H1 (cell line): ENCODE data around the gene PSORS1C2. TPM values are rescaled to one million over a fixed set of nuclear protein-coding genes. Genes with fewer than 3 reads are reported as not detected.

Experiments
- CTCF ChIA-PET: fragments of 300-600 bp; sonication (Branson Sonifier 250); formaldehyde crosslinking; loops from one replicate; lab custom pipeline; 2021; ENCODE audit not compliant: partially characterized antibody; lab: Charles Lee
- POLR2A ChIA-PET: fragments of 300-600 bp; sonication (Branson Sonifier 250); formaldehyde crosslinking; loops from one replicate; lab custom pipeline; 2021; ENCODE audit warnings: inconsistent platforms; ENCODE audit not compliant: partially characterized antibody; lab: Charles Lee
- DNase-seq, 2 experiments: peaks; one replicate each; pipeline versions ENCODE4 v3.0.0 to v3.0.0-alpha.2; 2010 to 2022; ENCODE audit warnings: low spot score in 2 of 2, low read depth in 1 of 2, mixed read lengths in 1 of 2
- FAIRE-seq: peaks from 2 replicates; lab custom pipeline; 2011; peaks lifted over from hg19 to GRCh38; lab: Jason Lieb, UNC
- H2AFZ ChIP-seq: 2 replicates; pipeline ENCODE4 v1.8.1; 2012; ENCODE audit warnings: low read length, inconsistent platforms
- H2AK5ac ChIP-seq: 2 replicates; pipeline ENCODE4 v1.6.1; 2013; ENCODE audit warnings: low read depth, low read length
- H2BK120ac ChIP-seq: replicated peaks from 2 replicates; pipeline ENCODE3; 2013; ENCODE audit warnings: low read depth, low read length, inconsistent platforms
- H2BK12ac ChIP-seq: 2 replicates; pipeline ENCODE4 v1.6.1; 2013; ENCODE audit warnings: low read depth, low read length
- H2BK15ac ChIP-seq: 2 replicates; pipeline ENCODE4 v1.6.1; 2013; ENCODE audit warnings: low read length
- H2BK20ac ChIP-seq: 2 replicates; pipeline ENCODE4 v1.6.1; 2013; ENCODE audit warnings: low read length
- H2BK5ac ChIP-seq: 2 replicates; pipeline ENCODE4 v1.6.1; 2013; ENCODE audit warnings: low read depth, low read length
- H3K14ac ChIP-seq: 2 replicates; pipeline ENCODE4 v1.6.1; 2013; ENCODE audit warnings: inconsistent platforms; ENCODE audit not compliant: insufficient read length
- H3K18ac ChIP-seq: 2 replicates; pipeline ENCODE4 v1.6.1; 2013; ENCODE audit warnings: low read length; ENCODE audit errors: extremely low read depth
- H3K23ac ChIP-seq: 2 replicates; pipeline ENCODE4 v1.6.1; 2013; ENCODE audit warnings: inconsistent platforms; ENCODE audit not compliant: insufficient read length
- H3K23me2 ChIP-seq: 2 replicates; pipeline ENCODE4 v1.6.1; 2013; ENCODE audit warnings: low read depth, low read length
- H3K27ac ChIP-seq: 2 replicates; pipeline ENCODE4 v1.6.1; 2011; ENCODE audit warnings: low read depth, low read length, inconsistent platforms
- H3K27me3 ChIP-seq, 4 experiments: replicated peaks in 1 of 4; 1 replicate in 1 of 4; 2 replicates in 3 of 4; pipeline versions ENCODE4 v1.6.1 to v1.8.1; 2011 to 2013; ENCODE audit warnings: low read length in 3 of 4, mild to moderate bottlenecking in 3 of 4, inconsistent platforms in 2 of 4, mixed read lengths in 2 of 4, moderate library complexity in 1 of 4; ENCODE audit not compliant: control insufficient read depth in 3 of 4, insufficient read depth in 3 of 4; ENCODE audit errors: extremely low read depth in 1 of 4
- H3K36me3 ChIP-seq, 4 experiments: 2 replicates each; pipeline versions ENCODE4 v1.6.1 to v1.8.1; 2011 to 2013; ENCODE audit warnings: mild to moderate bottlenecking in 4 of 4, low read length in 3 of 4, moderate library complexity in 2 of 4, control low read depth in 1 of 4, inconsistent platforms in 1 of 4; ENCODE audit not compliant: insufficient read depth in 4 of 4, control insufficient read depth in 2 of 4
- H3K4ac ChIP-seq: replicated peaks from 2 replicates; pipeline ENCODE3; 2013; ENCODE audit warnings: low read length, low read depth, mixed read lengths, inconsistent platforms; ENCODE audit not compliant: insufficient read length
- H3K4me1 ChIP-seq, 4 experiments: replicated peaks in 1 of 4; 1 replicate in 1 of 4; 2 replicates in 3 of 4; pipeline versions ENCODE4 v1.6.1 to v1.8.1; 2011 to 2013; ENCODE audit warnings: low read length in 3 of 4, inconsistent platforms in 2 of 4, mixed read lengths in 1 of 4; ENCODE audit not compliant: insufficient read depth in 4 of 4, control insufficient read depth in 3 of 4
- H3K4me2 ChIP-seq, 2 experiments: 2 replicates each; pipeline versions ENCODE4 v1.6.1 to v1.8.1; 2011 to 2013; ENCODE audit warnings: low read depth in 2 of 2, low read length in 2 of 2, control low read depth in 1 of 2, inconsistent platforms in 1 of 2, mild to moderate bottlenecking in 1 of 2; ENCODE audit not compliant: insufficient read depth in 1 of 2
- H3K4me3 ChIP-seq, 4 experiments: fragments of 200-600, 300-600 bp in 1 of 4; sonication (generic), shearing (Covaris generic), sonication (Bioruptor Twin) in 1 of 4; 2 replicates each; pipeline versions ENCODE4 v1.5.1 to v1.8.1; 2011 to 2016; ENCODE audit warnings: low read length in 4 of 4, low read depth in 3 of 4, control low read depth in 2 of 4, inconsistent platforms in 2 of 4, mild to moderate bottlenecking in 2 of 4, mixed read lengths in 1 of 4, moderate library complexity in 1 of 4; ENCODE audit not compliant: insufficient read depth in 2 of 4; ENCODE audit errors: extremely low read depth in 1 of 4
- H3K56ac ChIP-seq: replicated peaks from 2 replicates; pipeline ENCODE3; 2013; ENCODE audit warnings: low read depth, mild to moderate bottlenecking, mixed read lengths, low read length, inconsistent platforms; ENCODE audit not compliant: insufficient read length
- H3K79me1 ChIP-seq: 2 replicates; pipeline ENCODE4 v1.6.1; 2013; ENCODE audit warnings: low read depth, low read length, control low read depth
- H3K79me2 ChIP-seq, 2 experiments: 2 replicates each; pipeline versions ENCODE4 v1.6.1 to v1.8.1; 2012 to 2013; ENCODE audit warnings: low read length in 2 of 2, mild to moderate bottlenecking in 2 of 2, inconsistent platforms in 1 of 2; ENCODE audit not compliant: insufficient read depth in 2 of 2, control insufficient read depth in 1 of 2
- H3K9ac ChIP-seq, 4 experiments: replicated peaks in 1 of 4; 1 replicate in 1 of 4; 2 replicates in 3 of 4; pipeline versions ENCODE4 v1.6.1 to v1.8.1; 2011 to 2013; ENCODE audit warnings: low read depth in 3 of 4, low read length in 3 of 4, control low read depth in 2 of 4, mild to moderate bottlenecking in 2 of 4, moderate library complexity in 2 of 4, inconsistent platforms in 1 of 4; ENCODE audit errors: extremely low read depth in 1 of 4
- H3K9me3 ChIP-seq, 2 experiments: 2 replicates each; pipeline versions ENCODE4 v1.6.1 to v1.8.1; 2012 to 2013; ENCODE audit warnings: mild to moderate bottlenecking in 2 of 2, moderate library complexity in 2 of 2, control low read depth in 1 of 2, inconsistent platforms in 1 of 2, low read depth in 1 of 2, low read length in 1 of 2, mixed read lengths in 1 of 2; ENCODE audit not compliant: insufficient read depth in 2 of 2
- H4K20me1 ChIP-seq, 2 experiments: replicated peaks in 1 of 2; 2 replicates each; pipeline versions ENCODE3 to v1.8.1; 2011 to 2013; ENCODE audit warnings: inconsistent platforms in 2 of 2, low read length in 2 of 2, mild to moderate bottlenecking in 1 of 2; ENCODE audit not compliant: insufficient read depth in 2 of 2, control insufficient read depth in 1 of 2
- H4K5ac ChIP-seq: 2 replicates; pipeline ENCODE4 v1.6.1; 2013; ENCODE audit warnings: low read length, low read depth, mixed read lengths, inconsistent platforms; ENCODE audit not compliant: insufficient read length
- H4K8ac ChIP-seq: 2 replicates; pipeline ENCODE4 v1.8.0; 2013; ENCODE audit warnings: mild to moderate bottlenecking, moderate library complexity, low read length, inconsistent platforms; ENCODE audit not compliant: insufficient read depth; ENCODE audit errors: extremely low read depth
- H4K91ac ChIP-seq: replicated peaks from 2 replicates; pipeline ENCODE3; 2013; ENCODE audit warnings: low read length, mixed read lengths, inconsistent platforms; ENCODE audit not compliant: insufficient read length
- BACH1 ChIP-seq: IDR thresholded peaks from 2 replicates; pipeline ENCODE4 v1.6.1; 2012; ENCODE audit warnings: low read length, improper control_type of control experiment
- RAD21 ChIP-seq, 2 experiments: IDR thresholded peaks in 1 of 2; conservative IDR thresholded peaks in 1 of 2; 2 replicates each; pipeline ENCODE4 v1.6.1; 2011; ENCODE audit warnings: low read depth in 2 of 2, low read length in 2 of 2, improper control_type of control experiment in 1 of 2, inconsistent platforms in 1 of 2, mild to moderate bottlenecking in 1 of 2, moderate library complexity in 1 of 2
- RNF2 ChIP-seq: fragments of 200-900, 300-1000 bp; sonication (generic); IDR thresholded peaks from 2 replicates; pipeline ENCODE4 v1.7.1; 2016; ENCODE audit warnings: borderline replicate concordance, low read depth, mild to moderate bottlenecking, antibody characterized with exemption, low read length; ENCODE audit not compliant: poor library complexity, severe bottlenecking; ENCODE audit errors: missing control alignments
- TCF12 ChIP-seq: IDR thresholded peaks from 2 replicates; pipeline ENCODE4 v1.6.1; 2011; ENCODE audit warnings: low read depth, mild to moderate bottlenecking, low read length
- WGBS, 2 experiments: shearing (Covaris generic) in 1 of 2; methylation state at CpG; one replicate each; pipeline versions ENCODE4 v1.1.6 to v1.1.7; 2013 to 2015; ENCODE audit warnings: low lambda C conversion rate in 2 of 2, mixed read lengths in 2 of 2, inconsistent platforms in 1 of 2, low coverage in 1 of 2, missing lambda C conversion rate in 1 of 2; ENCODE audit not compliant: insufficient replicate concordance in 2 of 2, insufficient coverage in 1 of 2, insufficient read length in 1 of 2; ENCODE audit errors: extremely low coverage in 1 of 2, missing lambda C conversion rate in 1 of 2; 5-methylcytosine and 5-hydroxymethylcytosine counted together
- polyA plus RNA-seq, 7 experiments: library from polyadenylated mRNA; depleted of rRNA in 3 of 7; stranded (reverse) in 5 of 7; unstranded in 2 of 7; fragments of >200 nt in 5 of 7; fragments of 200-250 nt in 2 of 7; gene quantifications; 1 replicate in 5 of 7; 2 replicates in 1 of 7; 4 replicates in 1 of 7; pipeline versions ENCODE4 v1.2.1 to v1.2.3, GENCODE V29; 2011 to 2013; ENCODE audit warnings: missing spikeins in 2 of 7, mixed read lengths in 2 of 7
- total RNA-seq: library from RNA; stranded (reverse); fragmentation: NEBNext Ultra II Directional; extraction: Animal tissue kit (Norgen Biotek cat#: 25700); gene quantifications from 2 replicates; pipeline ENCODE4 v1.2.1, GENCODE V29; 2021
- TF ChIP-seq, protein P1 (sequence below), 3 experiments: IDR thresholded peaks; 1 replicate in 2 of 3; 2 replicates in 1 of 3; pipeline versions ENCODE4 v1.5.1 to v1.6.1; 2011; ENCODE audit warnings: low read length in 3 of 3, mild to moderate bottlenecking in 3 of 3, inconsistent platforms in 2 of 3, low read depth in 1 of 3, moderate library complexity in 1 of 3; ENCODE audit not compliant: insufficient read depth in 1 of 3; ENCODE audit errors: control extremely low read depth in 1 of 3
- TF ChIP-seq, protein P2 (sequence below): IDR thresholded peaks from 2 replicates; pipeline ENCODE4 v1.6.1; 2012; ENCODE audit warnings: inconsistent platforms

PSORS1C2 gene
- total and polyA plus RNA-seq, 2 of the 8 experiments (the other 6 are each of a cell fraction or from before 2014, with no cell fraction given), result 0.11 TPM; not detected in 1

DNA sequence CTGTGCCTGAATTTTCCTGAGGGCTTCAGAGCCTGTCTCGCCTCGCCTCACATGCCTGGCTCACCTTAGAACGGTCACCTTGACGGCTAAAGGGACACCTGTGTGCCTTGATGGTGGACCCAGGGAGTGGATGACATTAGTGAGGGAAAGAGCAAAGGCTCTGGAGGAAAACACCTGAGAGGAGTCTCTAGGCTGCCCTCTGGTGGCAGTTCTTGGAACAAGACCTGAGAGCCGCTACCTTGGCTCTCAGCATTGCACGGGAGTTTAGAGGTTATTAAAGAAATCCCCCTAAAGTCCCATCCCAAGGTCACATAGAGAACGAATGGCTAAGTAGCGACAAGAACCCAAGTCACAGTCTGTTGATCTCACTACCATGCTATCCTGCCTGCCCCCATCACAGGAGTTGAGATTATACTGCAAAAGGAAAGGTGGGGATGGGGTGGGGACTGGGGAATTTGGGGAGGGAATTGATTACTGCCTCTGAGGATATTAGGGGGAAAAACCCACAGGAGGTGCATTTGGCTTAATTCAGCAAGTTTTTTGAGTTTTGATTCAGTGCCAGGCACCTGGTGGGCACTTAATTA is 10.7 kb downstream of the PSORS1C2 start:
- ChIA-PET CTCF (interaction anchor here (0.7 to 13.5 kb wide), 25 partner anchors 13 to 554 kb away, joined by 3 to 187 read pairs (median 4); partner anchors contain the start of genes C6orf15, PSORS1C1, PSORS1C2 and TCF19), POLR2A (interaction anchor here (0.9 to 68.5 kb wide), 3 partner anchors 12 to 239 kb away, joined by 3 to 2251 read pairs (median 4); partner anchors contain the start of genes CCHCR1, POU5F1, PSORS1C2 and TCF19)
- no peak overlapping the region for H3K4me3 ChIP-seq
- peak overlapping the region; percentile 25 for H4K91ac ChIP-seq
- peak; percentile 81 for FAIRE-seq
- H3K9me3 ChIP-seq, result no peaks in the 10 kb centered on the region
- H3K23ac ChIP-seq, result no peak overlapping the region
- H3K23me2 ChIP-seq, result no peaks in the 10 kb centered on the region
- H2AK5ac ChIP-seq, result no peak overlapping the region
- H2BK20ac ChIP-seq, result 0 out of 2 replicates have a peak overlapping the region, but pooled peaks have one; percentile 9
- H3K79me2 ChIP-seq, result no peaks in the 10 kb centered on the region
- H2BK120ac ChIP-seq, result no peak overlapping the region
- no peak overlapping the region; the same call in 1 of the 2 replicates for H4K8ac ChIP-seq
- peak overlapping the region; percentile 100; the same call in 1 of the 2 replicates for H2BK15ac ChIP-seq
- H3K9ac ChIP-seq, result no peak overlapping the region
- no peak overlapping the region for H3K4ac ChIP-seq
- H3K27ac ChIP-seq, result no peak overlapping the region
- no peaks in the 10 kb centered on the region; a peak in 1 of 7 replicates for H3K27me3 ChIP-seq
- peaks cover 0 to 3% (median 3%) of the 10 kb centered on the region in 4 experiments; a peak in 3 of 7 replicates for H3K4me1 ChIP-seq
- TF ChIP-seq, protein P1, sequence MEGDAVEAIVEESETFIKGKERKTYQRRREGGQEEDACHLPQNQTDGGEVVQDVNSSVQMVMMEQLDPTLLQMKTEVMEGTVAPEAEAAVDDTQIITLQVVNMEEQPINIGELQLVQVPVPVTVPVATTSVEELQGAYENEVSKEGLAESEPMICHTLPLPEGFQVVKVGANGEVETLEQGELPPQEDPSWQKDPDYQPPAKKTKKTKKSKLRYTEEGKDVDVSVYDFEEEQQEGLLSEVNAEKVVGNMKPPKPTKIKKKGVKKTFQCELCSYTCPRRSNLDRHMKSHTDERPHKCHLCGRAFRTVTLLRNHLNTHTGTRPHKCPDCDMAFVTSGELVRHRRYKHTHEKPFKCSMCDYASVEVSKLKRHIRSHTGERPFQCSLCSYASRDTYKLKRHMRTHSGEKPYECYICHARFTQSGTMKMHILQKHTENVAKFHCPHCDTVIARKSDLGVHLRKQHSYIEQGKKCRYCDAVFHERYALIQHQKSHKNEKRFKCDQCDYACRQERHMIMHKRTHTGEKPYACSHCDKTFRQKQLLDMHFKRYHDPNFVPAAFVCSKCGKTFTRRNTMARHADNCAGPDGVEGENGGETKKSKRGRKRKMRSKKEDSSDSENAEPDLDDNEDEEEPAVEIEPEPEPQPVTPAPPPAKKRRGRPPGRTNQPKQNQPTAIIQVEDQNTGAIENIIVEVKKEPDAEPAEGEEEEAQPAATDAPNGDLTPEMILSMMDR (IDR thresholded peaks at IDR 0.05; ENCODE audit: control extremely low read depth in 1 of 3, insufficient read depth in 1 of 3, low read depth in 1 of 3, low read length in 3 of 3), result peak; percentile 60 to 86 (median 83)
- TF ChIP-seq RAD21 (IDR thresholded peaks at IDR 0.05 in 1 of 2, conservative IDR thresholded peaks at IDR 0.05 in 1 of 2; ENCODE audit: low read depth in 2 of 2, low read length in 2 of 2) (peak; percentile 53 to 70), BACH1 (no peak), TCF12 (0 out of 2 replicates have a peak, but pooled peaks have one; percentile 16), RNF2 (no peak)
- TF ChIP-seq, protein P2, sequence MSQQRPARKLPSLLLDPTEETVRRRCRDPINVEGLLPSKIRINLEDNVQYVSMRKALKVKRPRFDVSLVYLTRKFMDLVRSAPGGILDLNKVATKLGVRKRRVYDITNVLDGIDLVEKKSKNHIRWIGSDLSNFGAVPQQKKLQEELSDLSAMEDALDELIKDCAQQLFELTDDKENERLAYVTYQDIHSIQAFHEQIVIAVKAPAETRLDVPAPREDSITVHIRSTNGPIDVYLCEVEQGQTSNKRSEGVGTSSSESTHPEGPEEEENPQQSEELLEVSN, result 0 out of 2 replicates have a peak, but pooled peaks have one; percentile 12
- H3K14ac ChIP-seq, result no peak overlapping the region
- H2AFZ ChIP-seq, result no peak overlapping the region; the same call in 1 of the 2 replicates
- DNase-seq, result peak in 1 of 2 experiments; percentile 95
- H3K4me2 ChIP-seq, result no peak overlapping the region
- H3K36me3 ChIP-seq, result no peaks in the 10 kb centered on the region
- peak overlapping the region; percentile 5; the same call in 1 of the 2 replicates for H2BK5ac ChIP-seq
- H4K5ac ChIP-seq, result no peak overlapping the region
- H3K79me1 ChIP-seq, result no peaks in the 10 kb centered on the region
- no peaks in the 10 kb centered on the region for H4K20me1 ChIP-seq
- 21% methylated on average over 8 of the region's 8 CpGs; no CpG with 5 or more reads in 1 of the 2 experiments for WGBS, 2 experiments
- H3K56ac ChIP-seq, result no peak overlapping the region
- 0 out of 2 replicates have a peak overlapping the region, but pooled peaks have one; percentile 68 for H2BK12ac ChIP-seq
- H3K18ac ChIP-seq, result no peak overlapping the region
